Measurements from ENCODE around the gene TSC22D2. TPM values are rescaled to one million over a fixed set of nuclear protein-coding genes. Genes with fewer than 3 reads are reported as not detected.

Gene TSC22D2
- total RNA-seq, 4 donors from 2014 or later, result 14.4 to 35.1 (median 21.2) TPM

DNA sequence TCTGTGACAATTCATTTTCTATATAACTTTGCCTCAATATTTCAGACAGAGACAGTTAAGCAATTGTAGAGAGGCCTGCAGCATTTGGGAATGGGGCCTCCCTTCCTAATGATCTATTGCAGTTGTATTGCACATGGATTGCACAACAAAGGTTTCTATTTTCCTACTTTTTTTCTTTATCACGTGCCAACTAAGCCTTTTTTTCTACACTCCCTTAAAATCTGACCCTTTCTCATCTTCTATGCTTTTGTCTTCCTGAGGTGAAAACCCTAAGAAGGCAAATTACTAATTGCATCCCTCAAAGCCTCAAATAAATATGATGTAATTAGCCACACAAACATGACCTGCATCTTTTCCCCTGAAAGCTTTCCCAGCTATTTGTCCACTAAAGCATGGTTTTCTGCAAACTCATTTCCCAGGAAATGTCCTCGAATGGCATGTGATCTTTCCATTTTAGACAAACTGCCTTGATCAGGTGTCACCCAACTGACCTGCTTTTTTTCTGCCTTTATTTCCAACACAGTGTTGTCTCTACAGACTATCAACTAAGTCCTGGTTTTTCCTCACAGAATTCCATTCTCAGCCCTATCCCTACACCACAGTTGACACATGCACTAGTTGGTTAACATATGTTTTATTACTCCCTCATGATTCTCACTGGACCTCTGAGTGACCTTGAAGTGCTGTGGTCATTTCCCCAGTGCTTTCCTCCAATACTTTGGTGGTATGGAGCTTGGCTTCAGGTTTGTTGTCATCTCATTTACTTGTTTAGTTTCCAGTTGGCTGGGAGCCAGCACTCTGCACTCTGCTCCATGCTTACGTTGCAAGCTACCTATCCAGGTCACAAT lies 31.9 kb upstream of the TSC22D2 start:
- intact Hi-C loops (cut with DNase I), result no loop called here
- TF ChIP-seq, protein P1, sequence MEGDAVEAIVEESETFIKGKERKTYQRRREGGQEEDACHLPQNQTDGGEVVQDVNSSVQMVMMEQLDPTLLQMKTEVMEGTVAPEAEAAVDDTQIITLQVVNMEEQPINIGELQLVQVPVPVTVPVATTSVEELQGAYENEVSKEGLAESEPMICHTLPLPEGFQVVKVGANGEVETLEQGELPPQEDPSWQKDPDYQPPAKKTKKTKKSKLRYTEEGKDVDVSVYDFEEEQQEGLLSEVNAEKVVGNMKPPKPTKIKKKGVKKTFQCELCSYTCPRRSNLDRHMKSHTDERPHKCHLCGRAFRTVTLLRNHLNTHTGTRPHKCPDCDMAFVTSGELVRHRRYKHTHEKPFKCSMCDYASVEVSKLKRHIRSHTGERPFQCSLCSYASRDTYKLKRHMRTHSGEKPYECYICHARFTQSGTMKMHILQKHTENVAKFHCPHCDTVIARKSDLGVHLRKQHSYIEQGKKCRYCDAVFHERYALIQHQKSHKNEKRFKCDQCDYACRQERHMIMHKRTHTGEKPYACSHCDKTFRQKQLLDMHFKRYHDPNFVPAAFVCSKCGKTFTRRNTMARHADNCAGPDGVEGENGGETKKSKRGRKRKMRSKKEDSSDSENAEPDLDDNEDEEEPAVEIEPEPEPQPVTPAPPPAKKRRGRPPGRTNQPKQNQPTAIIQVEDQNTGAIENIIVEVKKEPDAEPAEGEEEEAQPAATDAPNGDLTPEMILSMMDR (IDR thresholded peaks at IDR 0.05), result no peak
- no peak for TF ChIP-seq POLR2A (IDR thresholded peaks at IDR 0.05)
- Histone ChIP-seq H3K4me3 (replicated peaks in 1 of 3) (no peak overlapping the region), H3K27ac (no peak overlapping the region), H3K4me1 (peaks cover 10 to 14% of the 10 kb centered on the region in 2 donors), H3K36me3 (no peaks in the 10 kb centered on the region), H3K9me3 (no peaks in the 10 kb centered on the region), H3K27me3 (no peaks in the 10 kb centered on the region)
- DNase-seq, result peak; percentile 46 to 51
- 51 to 63% methylated on average over 3 of the region's 3 CpGs for WGBS, 2 donors

DNA sequence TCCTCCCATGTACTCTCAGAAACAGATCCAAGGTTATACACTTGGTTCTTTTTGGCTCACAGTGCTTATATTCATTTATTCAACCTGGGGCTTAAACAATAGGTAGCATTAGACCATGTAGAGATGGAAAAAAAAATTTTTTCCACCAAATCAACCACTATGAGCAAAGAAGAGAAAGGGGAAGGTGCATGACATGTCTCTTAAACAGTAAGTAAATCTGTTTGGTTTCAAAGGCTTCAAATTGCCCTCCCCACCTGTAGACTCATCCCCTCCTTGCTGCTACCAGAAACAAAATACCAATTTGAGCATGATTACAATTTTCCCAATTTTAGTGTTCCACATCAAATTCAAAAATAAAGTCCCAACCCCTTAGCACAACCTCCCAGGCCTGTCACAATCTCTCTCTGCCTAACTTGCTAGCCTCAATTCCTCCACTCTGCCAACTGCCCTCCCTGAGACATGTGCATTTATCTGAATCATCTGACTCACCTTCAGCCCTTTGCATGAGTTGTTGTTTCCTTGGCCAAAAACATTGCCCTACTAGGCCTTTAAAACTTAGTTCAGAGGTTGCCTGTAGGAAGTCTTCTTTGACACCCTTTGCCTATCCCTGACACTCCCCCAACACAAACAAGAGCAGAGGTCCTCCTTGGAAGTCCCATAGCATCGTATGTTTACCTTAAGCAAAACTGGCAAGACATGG lies 30.3 kb upstream of the TSC22D2 start:
- Histone ChIP-seq H3K27me3 (no peaks in the 10 kb centered on the region), H3K4me3 (replicated peaks in 1 of 3) (no peak overlapping the region), H3K27ac (no peak overlapping the region), H3K4me1 (peaks cover 0 to under 1% of the 10 kb centered on the region in 2 donors), H3K9me3 (no peaks in the 10 kb centered on the region), H3K36me3 (no peaks in the 10 kb centered on the region)
- WGBS, 2 donors, result 73 to 85% methylated on average over 1 of the region's 1 CpG
- DNase-seq, result no peak
- intact Hi-C loops (cut with DNase I), result no loop called here
- TF ChIP-seq, protein P1 (IDR thresholded peaks at IDR 0.05), result no peak
- no peak for TF ChIP-seq POLR2A (IDR thresholded peaks at IDR 0.05)

DNA sequence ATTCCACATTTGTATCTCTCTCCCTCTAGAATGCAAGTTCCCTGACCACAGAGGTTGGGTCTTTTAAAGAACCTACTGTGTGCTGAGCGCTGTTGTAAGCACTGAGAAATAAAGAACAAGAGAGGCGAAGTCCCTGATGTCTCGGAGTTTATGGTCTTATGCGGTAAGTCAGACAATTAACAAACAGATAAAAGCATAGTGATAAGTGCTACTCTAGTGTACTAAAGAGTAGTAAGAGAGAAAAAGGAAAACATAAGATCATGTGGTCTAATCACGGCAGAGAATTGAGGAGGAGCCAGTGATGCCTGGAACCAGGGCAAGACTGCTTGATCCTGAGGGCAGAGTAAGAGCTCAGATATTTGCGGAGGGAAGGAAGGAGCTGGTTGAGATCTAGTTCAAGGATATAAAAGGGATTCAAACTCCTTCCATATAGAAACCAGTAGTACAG lies 29.8 kb upstream of the TSC22D2 start:
- Histone ChIP-seq H3K4me3 (replicated peaks in 1 of 3) (no peak overlapping the region), H3K27me3 (no peaks in the 10 kb centered on the region), H3K36me3 (no peaks in the 10 kb centered on the region), H3K4me1 (no peaks in the 10 kb centered on the region), H3K27ac (no peak overlapping the region), H3K9me3 (no peaks in the 10 kb centered on the region)
- TF ChIP-seq, protein P1 (IDR thresholded peaks at IDR 0.05), result no peak
- no peak for TF ChIP-seq POLR2A (IDR thresholded peaks at IDR 0.05)
- WGBS, 2 donors, result 87 to 93% methylated on average over 6 of the region's 6 CpGs
- intact Hi-C loops (cut with DNase I), result no loop called here
- DNase-seq, result no peak

DNA sequence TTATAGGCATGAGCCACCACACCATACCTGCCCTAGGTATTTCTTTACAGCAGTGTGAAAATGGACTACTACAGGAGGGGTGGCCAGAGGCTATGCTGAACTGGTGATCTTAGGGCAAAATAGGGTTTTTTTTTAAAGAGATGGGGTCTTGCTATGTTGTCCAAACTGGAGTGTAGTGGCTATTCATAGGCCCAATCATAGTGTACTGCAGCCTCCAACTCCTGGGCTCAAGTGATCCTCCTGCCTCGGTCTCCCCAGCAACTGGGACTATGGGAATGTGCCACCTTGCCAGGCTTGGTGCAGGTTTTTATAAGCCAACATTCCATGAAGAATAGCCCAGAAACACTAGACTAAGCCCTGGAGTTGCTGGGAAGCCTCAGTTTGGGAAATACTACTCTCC lies 28.6 kb upstream of the TSC22D2 start:
- H3K27me3 ChIP-seq, result no peaks in the 10 kb centered on the region
- H3K4me3 ChIP-seq (replicated peaks in 1 of 3), result no peak overlapping the region
- no peaks in the 10 kb centered on the region for H3K36me3 ChIP-seq
- intact Hi-C loops (cut with DNase I), result no loop called here
- no peak for DNase-seq
- WGBS, 2 donors, result 100% methylated on average over 1 of the region's 1 CpG; no CpG with 5 or more reads in 1 of the 2 donors
- H3K9me3 ChIP-seq, result no peaks in the 10 kb centered on the region
- no peak for TF ChIP-seq POLR2A (IDR thresholded peaks at IDR 0.05)
- TF ChIP-seq, protein P1 (IDR thresholded peaks at IDR 0.05), result no peak
- no peaks in the 10 kb centered on the region for H3K4me1 ChIP-seq
- no peak overlapping the region for H3K27ac ChIP-seq

Data from thyroid gland (tissue), 4 donors.